Measurements from ENCODE around the gene ATP12A. TPM values are rescaled to one million over a fixed set of nuclear protein-coding genes. Genes with fewer than 3 reads are reported as not detected.

ATP12A gene
- total RNA-seq, 1 donor, result not detected

DNA sequence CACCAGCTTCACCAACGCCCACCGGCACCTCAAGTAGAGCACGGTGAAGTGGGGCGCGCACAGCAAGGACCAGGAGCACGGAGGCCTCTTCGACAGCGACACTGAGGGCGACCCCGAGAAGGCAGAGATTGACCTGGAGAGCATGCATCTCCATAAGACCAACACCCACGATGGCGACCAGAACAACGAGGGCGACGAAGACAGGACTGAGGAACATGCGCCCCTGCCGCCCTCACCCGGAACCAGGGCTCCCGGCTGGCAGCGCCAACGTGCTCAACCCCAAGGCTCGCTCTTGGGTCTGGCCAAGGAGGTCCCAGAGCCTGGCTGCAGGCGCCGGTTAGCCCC is 65.3 kb downstream of the ATP12A start:
- Histone ChIP-seq H3K4me1 (ENCODE audit: insufficient read depth, low read length) (peaks cover 8% of the 10 kb centered on the region), H3K4me3 (ENCODE audit: low read length) (no peak overlapping the region), H3K9me3 (ENCODE audit: low read depth, low read length) (no peaks in the 10 kb centered on the region), H3K27me3 (ENCODE audit: insufficient read depth, low read length) (peaks cover 29% of the 10 kb centered on the region)

GRCh38 chr13:24745861-24746617 is 65.8 kb downstream of the ATP12A start:
- Histone ChIP-seq H3K27me3 (ENCODE audit: insufficient read depth, low read length) (peaks cover 29% of the 10 kb centered on the region), H3K4me1 (ENCODE audit: insufficient read depth, low read length) (peaks cover 8% of the 10 kb centered on the region), H3K9me3 (ENCODE audit: low read depth, low read length) (no peaks in the 10 kb centered on the region), H3K4me3 (ENCODE audit: low read length) (no peak overlapping the region)

- H3K4me1 ChIP-seq (ENCODE audit: insufficient read depth, low read length), result peaks cover 8% of the 10 kb centered on the region
- no peak overlapping the region for H3K4me3 ChIP-seq (ENCODE audit: low read length)
- H3K27me3 ChIP-seq (ENCODE audit: insufficient read depth, low read length), result peaks cover 29% of the 10 kb centered on the region
- H3K9me3 ChIP-seq (ENCODE audit: low read depth, low read length), result no peaks in the 10 kb centered on the region
Measured at GRCh38 chr13:24746618-24747247, 66.5 kb downstream of the ATP12A start.

- peaks cover 29% of the 10 kb centered on the region for H3K27me3 ChIP-seq (ENCODE audit: insufficient read depth, low read length)
- H3K9me3 ChIP-seq (ENCODE audit: low read depth, low read length), result no peaks in the 10 kb centered on the region
- no peak overlapping the region for H3K4me3 ChIP-seq (ENCODE audit: low read length)
- H3K4me1 ChIP-seq (ENCODE audit: insufficient read depth, low read length), result peaks cover 8% of the 10 kb centered on the region
Measured at GRCh38 chr13:24747248-24748060, 67.2 kb downstream of the ATP12A start.

- H3K4me1 ChIP-seq (ENCODE audit: insufficient read depth, low read length), result peaks cover 8% of the 10 kb centered on the region
- no peaks in the 10 kb centered on the region for H3K9me3 ChIP-seq (ENCODE audit: low read depth, low read length)
- peaks cover 29% of the 10 kb centered on the region for H3K27me3 ChIP-seq (ENCODE audit: insufficient read depth, low read length)
- no peak overlapping the region for H3K4me3 ChIP-seq (ENCODE audit: low read length)
Measured at GRCh38 chr13:24748061-24748400, 67.8 kb downstream of the ATP12A start.

DNA sequence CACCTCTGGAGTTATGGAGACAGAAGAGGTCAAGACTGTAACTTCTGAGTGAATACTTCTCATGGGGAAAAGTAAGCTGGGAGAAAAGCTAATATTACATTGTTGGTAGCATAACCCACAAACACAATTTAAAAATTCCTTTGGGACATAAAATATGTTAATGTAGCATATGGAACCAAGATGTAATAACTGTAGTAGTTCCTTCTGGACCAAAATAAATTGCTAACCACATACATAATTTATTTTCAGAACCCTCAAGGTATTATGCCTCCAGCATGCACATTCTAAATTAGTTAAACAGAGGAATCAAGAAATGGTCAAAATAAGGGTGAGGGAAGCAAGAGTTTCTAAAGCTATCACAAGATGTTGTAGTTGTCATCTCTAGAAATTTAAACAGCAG is 79.0 kb downstream of the ATP12A start:
- H3K9me3 ChIP-seq (ENCODE audit: low read depth, low read length), result no peaks in the 10 kb centered on the region
- H3K4me3 ChIP-seq (ENCODE audit: low read length), result no peak overlapping the region
- no peaks in the 10 kb centered on the region for H3K4me1 ChIP-seq (ENCODE audit: insufficient read depth, low read length)
- H3K27me3 ChIP-seq (ENCODE audit: insufficient read depth, low read length), result no peaks in the 10 kb centered on the region

Other genes with a start within 250 kb of the ATP12A start
- gene PARP4, start 167.6 kb upstream of the ATP12A start, total RNA-seq, result 41.1 TPM
- gene RNF17, start 83.8 kb downstream of the ATP12A start, total RNA-seq, result not detected